ENCODE results near the gene CPT1A.

GRCh38 chr11:68813773-68814172 lies 27.9 kb downstream of the CPT1A start:
- no peak for TF ChIP-seq MAX (IDR thresholded peaks at IDR 0.05; ENCODE audit: low read depth)
- no peak for TF ChIP-seq CTCF (IDR thresholded peaks at IDR 0.05)
- no peak for TF ChIP-seq POLR2AphosphoS5 (IDR thresholded peaks at IDR 0.05; ENCODE audit: low read depth, low read length)
- no peak for TF ChIP-seq YY1 (IDR thresholded peaks at IDR 0.05; ENCODE audit: low read depth)
- TF ChIP-seq EZH2phosphoT487 (IDR thresholded peaks at IDR 0.05; ENCODE audit: borderline replicate concordance, low read depth), result no peak
- TF ChIP-seq CHD2 (IDR thresholded peaks at IDR 0.05; ENCODE audit: low read length, partially characterized antibody), result no peak
- no peak for TF ChIP-seq ELF1 (IDR thresholded peaks at IDR 0.05)
- TF ChIP-seq FOXJ3 (CRISPR knock-in tag; IDR thresholded peaks at IDR 0.05), result no peak
- no peak for TF ChIP-seq FOSL2 (IDR thresholded peaks at IDR 0.05; ENCODE audit: borderline replicate concordance, low read depth)
- TF ChIP-seq RFX5 (IDR thresholded peaks at IDR 0.05; ENCODE audit: low read length), result no peak
- no peak for TF ChIP-seq RAD21 (IDR thresholded peaks at IDR 0.05; ENCODE audit: low read length)

All from SK-N-SH (cell line).